Spleen (tissue), 11 donors: ENCODE measurements around the gene UROC1. TPM values are rescaled to one million over a fixed set of nuclear protein-coding genes. Genes with fewer than 3 reads are reported as not detected.
A peak's percentile ranks its signal among the peaks of the same experiment; 100 is the strongest.

Experiments used
- DNase-seq: peaks from one replicate; pipeline ENCODE4 v3.0.0-alpha.2; 2020
- H3K27ac ChIP-seq, 8 donors: fragments of 200-600 bp; sonication (generic) in 7 of 8; 1 replicate in 4 of 8; 2 replicates in 4 of 8; pipeline versions ENCODE4 v1.5.0 to v1.8.0; 2016 to 2021; ENCODE audit warnings: inconsistent platforms in 4 of 8, mild to moderate bottlenecking in 4 of 8, moderate library complexity in 1 of 8
- H3K27me3 ChIP-seq, 7 donors: fragments of 200-600 bp; sonication (generic) in 6 of 7; replicated peaks in 1 of 7; 1 replicate in 4 of 7; 2 replicates in 3 of 7; pipeline versions ENCODE4 v1.5.0 to v1.8.0; 2016 to 2021; ENCODE audit warnings: inconsistent platforms in 3 of 7, mild to moderate bottlenecking in 1 of 7
- H3K36me3 ChIP-seq, 6 donors: fragments of 200-600 bp; sonication (generic) in 5 of 6; 1 replicate in 4 of 6; 2 replicates in 2 of 6; pipeline versions ENCODE4 v1.5.0 to v1.8.0; 2016 to 2021; ENCODE audit warnings: inconsistent platforms in 2 of 6
- H3K4me1 ChIP-seq, 6 donors: fragments of 200-600 bp; sonication (generic) in 5 of 6; 1 replicate in 3 of 6; 2 replicates in 3 of 6; pipeline versions ENCODE4 v1.5.0 to v1.8.0; 2016 to 2021; ENCODE audit warnings: inconsistent platforms in 3 of 6
- H3K4me3 ChIP-seq, 8 donors: fragments of 200-600 bp; sonication (generic) in 7 of 8; 1 replicate in 4 of 8; 2 replicates in 4 of 8; pipeline versions ENCODE4 v1.5.0 to v1.8.0; 2016 to 2021; ENCODE audit warnings: inconsistent platforms in 4 of 8, mild to moderate bottlenecking in 4 of 8, moderate library complexity in 2 of 8
- H3K9me3 ChIP-seq, 8 donors: fragments of 200-600 bp; sonication (generic) in 7 of 8; 1 replicate in 4 of 8; 2 replicates in 4 of 8; pipeline versions ENCODE4 v1.5.0 to v1.8.0; 2016 to 2021; ENCODE audit warnings: inconsistent platforms in 4 of 8
- POLR2A ChIP-seq, 3 donors: fragments of 450-650 bp; IDR thresholded peaks; one replicate each; pipeline ENCODE4 v1.5.1; 2017; ENCODE audit warnings: antibody characterized with exemption in 3 of 3, mild to moderate bottlenecking in 1 of 3
- POLR2AphosphoS5 ChIP-seq, 3 donors: sonication (generic); formaldehyde crosslinking; IDR thresholded peaks; one replicate each; pipeline ENCODE4 v1.5.1; 2017; ENCODE audit warnings: antibody characterized with exemption in 3 of 3
- WGBS, 5 donors: extraction: QIAGEN DNeasy Blood & Tissue Kit in 3 of 5; methylation state at CpG; one replicate each; pipeline versions ENCODE4 v1.1.5 to v1.1.7; 2013 to 2018; 5-methylcytosine and 5-hydroxymethylcytosine counted together
- intact Hi-C: fragments of 100-400 bp; cut with DNase I; formaldehyde crosslinking; loops from one replicate; pipeline ENCODE4 v1.15.0; 2023; ENCODE audit warnings: low total_unique reads
- polyA plus RNA-seq, 3 donors: library from polyadenylated mRNA; stranded (reverse); fragments of 200-250 nt; gene quantifications; one replicate each; pipeline ENCODE4 v1.2.1, GENCODE V29; 2013
- total RNA-seq, 7 donors: library from RNA; depleted of rRNA in 3 of 7; stranded (reverse); fragments of >200 nt in 3 of 7; fragmentation: NEBNext Ultra II Directional in 4 of 7; extraction: Animal tissue kit (Norgen Biotek cat#: 25700) in 4 of 7; gene quantifications; one replicate each; pipeline versions ENCODE4 v1.1.0 to v1.2.1, GENCODE V29; 2016 to 2021
- TF ChIP-seq, protein P1 (sequence below), 11 experiments: fragments of 200-600 bp in 7 of 11; fragments of 450-650 bp in 4 of 11; sonication (generic) in 4 of 11; IDR thresholded peaks in 8 of 11; conservative IDR thresholded peaks in 3 of 11; 1 replicate in 7 of 11; 2 replicates in 4 of 11; pipeline versions ENCODE4 v1.4.0 to v1.8.0; 2016 to 2021; ENCODE audit warnings: antibody characterized with exemption in 11 of 11, inconsistent platforms in 4 of 11, mild to moderate bottlenecking in 1 of 11
- donor health status: healthy with polysubstance abuse.
- donor health status: DM: no; HTN: no; CAD: no; lungs with moderate emphysema.
- donor health status: DM: no; HTN: no; CAD: no.
- donor health status: Bipolar disorder and iron deficiency.
- donor health status: healthy.
- donor health status: DM: no; HTN: no; CAD: no.
- donor health status: DM: yes; HTN: yes; CAD: no.

UROC1 gene
- total and polyA plus RNA-seq, 10 donors: 0.02 to 0.16 (median 0.03) TPM; not detected in 6

DNA sequence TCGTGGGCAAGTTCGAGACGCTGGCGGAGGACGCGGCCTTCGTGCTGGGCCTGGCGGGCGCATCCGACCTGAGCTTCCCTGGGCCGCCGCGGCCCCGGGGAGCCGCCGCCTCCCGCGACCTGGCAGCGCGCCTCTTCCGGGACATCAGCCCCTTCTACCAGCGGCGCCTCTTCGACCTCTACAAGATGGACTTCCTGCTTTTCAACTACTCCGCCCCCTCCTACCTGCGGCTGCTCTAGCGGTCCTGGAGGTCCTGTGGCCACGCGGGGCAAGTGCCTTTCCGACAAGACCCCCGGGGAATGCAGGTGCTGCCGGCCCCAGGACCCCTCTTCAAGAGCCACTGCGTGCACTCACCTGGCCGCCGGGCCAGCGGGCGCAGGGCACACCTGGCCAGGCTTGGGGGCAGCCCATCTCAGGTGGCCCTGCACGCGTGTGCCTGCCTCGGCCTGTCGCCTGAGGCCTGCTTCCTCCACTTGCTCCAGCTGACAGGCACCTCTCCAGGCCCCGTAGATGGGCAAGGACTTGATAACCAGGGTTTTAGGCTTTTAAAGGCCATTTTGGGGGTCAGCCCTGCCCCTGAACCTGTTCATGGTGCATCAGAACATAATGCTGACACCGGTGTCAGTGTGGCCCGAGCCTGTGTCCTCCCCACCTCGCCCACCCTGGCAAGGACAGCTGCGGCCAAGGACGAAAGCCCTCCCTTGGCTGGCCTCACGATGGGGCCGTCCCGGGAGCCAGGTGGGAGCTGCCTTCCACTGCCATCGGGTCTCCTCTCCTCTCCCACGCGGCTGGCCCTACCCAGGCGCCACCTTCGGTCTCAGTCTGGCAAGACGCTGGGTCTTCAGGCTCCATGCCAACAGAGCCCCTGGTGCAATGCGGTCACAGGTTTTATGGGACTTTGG is 25.0 kb upstream of the UROC1 start:
- intact Hi-C loops: no loop called here
- WGBS, 5 donors: 77 to 93% (median 87%) methylated on average over 37 to 57 of the region's 57 CpGs
- TF ChIP-seq POLR2AphosphoS5 (IDR thresholded peaks at IDR 0.05): no peak
- no peak for TF ChIP-seq POLR2A (IDR thresholded peaks at IDR 0.05)
- TF ChIP-seq, protein P1, sequence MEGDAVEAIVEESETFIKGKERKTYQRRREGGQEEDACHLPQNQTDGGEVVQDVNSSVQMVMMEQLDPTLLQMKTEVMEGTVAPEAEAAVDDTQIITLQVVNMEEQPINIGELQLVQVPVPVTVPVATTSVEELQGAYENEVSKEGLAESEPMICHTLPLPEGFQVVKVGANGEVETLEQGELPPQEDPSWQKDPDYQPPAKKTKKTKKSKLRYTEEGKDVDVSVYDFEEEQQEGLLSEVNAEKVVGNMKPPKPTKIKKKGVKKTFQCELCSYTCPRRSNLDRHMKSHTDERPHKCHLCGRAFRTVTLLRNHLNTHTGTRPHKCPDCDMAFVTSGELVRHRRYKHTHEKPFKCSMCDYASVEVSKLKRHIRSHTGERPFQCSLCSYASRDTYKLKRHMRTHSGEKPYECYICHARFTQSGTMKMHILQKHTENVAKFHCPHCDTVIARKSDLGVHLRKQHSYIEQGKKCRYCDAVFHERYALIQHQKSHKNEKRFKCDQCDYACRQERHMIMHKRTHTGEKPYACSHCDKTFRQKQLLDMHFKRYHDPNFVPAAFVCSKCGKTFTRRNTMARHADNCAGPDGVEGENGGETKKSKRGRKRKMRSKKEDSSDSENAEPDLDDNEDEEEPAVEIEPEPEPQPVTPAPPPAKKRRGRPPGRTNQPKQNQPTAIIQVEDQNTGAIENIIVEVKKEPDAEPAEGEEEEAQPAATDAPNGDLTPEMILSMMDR (IDR thresholded peaks at IDR 0.05 in 8 of 11, conservative IDR thresholded peaks at IDR 0.05 in 3 of 11): no peak
- no peaks in the 10 kb centered on the region for H3K9me3 ChIP-seq
- H3K27me3 ChIP-seq: peaks cover 0 to 26% (median 14%) of the 10 kb centered on the region in 7 donors
- H3K4me1 ChIP-seq: peaks cover 0 to 29% (median 11%) of the 10 kb centered on the region in 6 donors
- DNase-seq: peak; percentile 74
- H3K36me3 ChIP-seq: no peaks in the 10 kb centered on the region
- H3K27ac ChIP-seq: no peak overlapping the region
- no peak overlapping the region for H3K4me3 ChIP-seq

DNA sequence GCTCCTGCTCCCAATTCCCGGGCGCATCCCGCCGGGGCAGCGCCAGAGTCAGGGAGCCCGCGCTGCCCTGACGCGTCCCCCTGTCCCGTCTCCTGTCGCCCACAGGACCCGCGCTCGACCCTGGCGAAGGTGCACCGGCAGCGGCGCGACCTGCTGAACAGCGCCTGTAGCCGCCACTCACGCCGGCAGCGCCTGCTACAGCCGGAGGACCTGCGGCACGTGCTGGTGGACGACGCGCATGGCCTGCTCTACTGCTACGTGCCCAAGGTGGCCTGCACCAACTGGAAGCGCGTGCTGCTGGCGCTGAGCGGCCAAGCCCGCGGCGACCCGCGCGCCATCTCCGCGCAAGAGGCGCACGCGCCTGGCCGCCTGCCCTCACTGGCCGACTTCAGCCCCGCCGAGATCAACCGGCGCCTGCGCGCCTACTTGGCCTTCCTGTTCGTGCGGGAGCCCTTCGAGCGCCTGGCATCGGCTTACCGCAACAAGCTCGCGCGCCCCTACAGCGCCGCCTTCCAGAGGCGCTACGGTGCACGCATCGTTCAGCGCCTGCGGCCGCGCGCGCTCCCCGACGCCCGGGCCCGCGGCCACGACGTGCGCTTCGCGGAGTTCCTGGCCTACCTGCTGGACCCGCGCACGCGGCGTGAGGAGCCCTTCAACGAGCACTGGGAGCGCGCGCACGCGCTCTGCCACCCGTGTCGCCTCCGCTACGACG is 24.2 kb upstream of the UROC1 start:
- H3K27ac ChIP-seq: peak overlapping the region in 1 of 8 donors; percentile 82

DNA sequence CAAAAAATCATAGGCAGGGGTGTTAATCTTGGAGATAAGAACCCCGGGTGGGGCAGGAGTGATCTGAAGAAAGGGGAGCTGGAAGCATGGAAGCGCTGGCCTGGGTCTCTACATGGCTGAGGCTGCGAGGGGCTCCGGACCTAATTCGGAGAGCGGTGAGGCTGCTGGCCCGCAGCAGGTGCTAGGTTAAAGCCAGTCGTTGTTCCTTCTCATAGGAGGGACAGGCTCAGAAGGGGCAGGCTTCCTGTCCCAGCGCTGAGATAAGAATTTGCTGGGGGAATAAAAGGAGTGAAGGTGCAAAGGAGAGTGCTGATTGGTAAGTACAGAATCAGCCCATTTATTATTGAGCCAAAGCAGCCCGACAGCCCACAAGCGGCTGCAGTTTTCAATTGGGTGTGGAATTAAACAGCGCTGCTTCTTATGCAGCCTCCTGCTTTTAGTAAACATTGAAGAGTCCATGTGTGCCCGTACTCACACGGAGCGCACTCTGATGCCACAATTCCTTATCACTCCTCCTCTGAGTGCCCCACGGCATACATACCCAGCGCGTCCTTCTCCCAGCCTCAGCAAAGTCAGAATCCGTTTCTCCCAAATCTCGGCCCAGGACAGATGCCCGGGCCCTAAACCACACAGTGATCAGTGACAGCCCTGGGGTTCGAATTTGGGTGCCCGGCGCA is 23.5 kb upstream of the UROC1 start:
- peak overlapping the region in 1 of 8 donors; percentile 9 for H3K4me3 ChIP-seq
- H3K9me3 ChIP-seq: no peaks in the 10 kb centered on the region
- no peaks in the 10 kb centered on the region for H3K36me3 ChIP-seq
- peaks cover 0 to 34% (median 14%) of the 10 kb centered on the region in 7 donors for H3K27me3 ChIP-seq
- TF ChIP-seq, protein P1 (IDR thresholded peaks at IDR 0.05 in 8 of 11, conservative IDR thresholded peaks at IDR 0.05 in 3 of 11): no peak
- TF ChIP-seq POLR2A (IDR thresholded peaks at IDR 0.05) (no peak), POLR2AphosphoS5 (IDR thresholded peaks at IDR 0.05) (no peak)
- H3K4me1 ChIP-seq: peaks cover 0 to 36% (median 11%) of the 10 kb centered on the region in 6 donors
- 51 to 61% (median 55%) methylated on average over 23 to 24 of the region's 24 CpGs for WGBS, 5 donors
- intact Hi-C loops: no loop called here
- peak overlapping the region in 5 of 8 donors; percentile 10 to 82 (median 70) for H3K27ac ChIP-seq
- DNase-seq: peak; percentile 77

More for the DNA sequence above, 24.2 kb upstream of the UROC1 start:
- DNase-seq: peak; percentile 77
- no peaks in the 10 kb centered on the region for H3K36me3 ChIP-seq
- peaks cover 0 to 36% (median 11%) of the 10 kb centered on the region in 6 donors for H3K4me1 ChIP-seq
- WGBS, 5 donors: 68 to 92% (median 82%) methylated on average over 92 to 101 of the region's 101 CpGs
- H3K4me3 ChIP-seq: no peak overlapping the region
- no peaks in the 10 kb centered on the region for H3K9me3 ChIP-seq
- intact Hi-C loops: no loop called here
- peaks cover 0 to 30% (median 14%) of the 10 kb centered on the region in 7 donors for H3K27me3 ChIP-seq
- TF ChIP-seq, protein P1 (IDR thresholded peaks at IDR 0.05 in 8 of 11, conservative IDR thresholded peaks at IDR 0.05 in 3 of 11): no peak
- TF ChIP-seq POLR2A (IDR thresholded peaks at IDR 0.05) (no peak), POLR2AphosphoS5 (IDR thresholded peaks at IDR 0.05) (no peak)
